Measurements from ENCODE around the gene APOH. TPM values are rescaled to one million over a fixed set of nuclear protein-coding genes. Genes with fewer than 3 reads are reported as not detected.

Gene APOH
- total and polyA plus RNA-seq, 2 of the 13 experiments (the other 11 are each of a cell fraction or from before 2014, with no cell fraction given), result 4,846 to 5,748 TPM

GRCh38 chr17:66235377-66235994, 6.3 kb upstream of the APOH start (continued):
- TF ChIP-seq ZNF317 (CRISPR knock-in tag; IDR thresholded peaks at IDR 0.05) (peak; percentile 23; the same call in 1 of the 2 replicates), KLF15 (CRISPR knock-in tag; IDR thresholded peaks at IDR 0.05; ENCODE audit: borderline replicate concordance) (no peak), NR2F2 (IDR thresholded peaks at IDR 0.05; ENCODE audit: borderline replicate concordance, low read depth) (peak; percentile 79), PLRG1 (conservative IDR thresholded peaks at IDR 0.05) (no peak), FOXP1 (IDR thresholded peaks at IDR 0.05) (peak; percentile 60; the same call in 1 of the 2 replicates), FOXP1 (CRISPR knock-in tag; IDR thresholded peaks at IDR 0.05) (peak; percentile 87), GMEB1 (CRISPR knock-in tag; IDR thresholded peaks at IDR 0.05; ENCODE audit: borderline replicate concordance) (no peak), YY1 (IDR thresholded peaks at IDR 0.05; ENCODE audit: insufficient read depth, insufficient replicate concordance, low read depth, low read length) (no peak), ZBTB40 (IDR thresholded peaks at IDR 0.05) (no peak), ZBTB40 (CRISPR knock-in tag; IDR thresholded peaks at IDR 0.05) (no peak), ZNF639 (CRISPR knock-in tag; conservative IDR thresholded peaks at IDR 0.05) (no peak), MEF2D (CRISPR knock-in tag; IDR thresholded peaks at IDR 0.05) (no peak), HMGA1 (CRISPR knock-in tag; conservative IDR thresholded peaks at IDR 0.05) (no peak), SCMH1 (CRISPR knock-in tag; IDR thresholded peaks at IDR 0.05; ENCODE audit: borderline replicate concordance) (no peak), ELF1 (CRISPR knock-in tag; IDR thresholded peaks at IDR 0.05) (no peak), ZEB1 (IDR thresholded peaks at IDR 0.05; ENCODE audit: insufficient replicate concordance, low read depth) (no peak), GPBP1L1 (CRISPR knock-in tag; IDR thresholded peaks at IDR 0.05) (no peak), ZNF776 (CRISPR knock-in tag; IDR thresholded peaks at IDR 0.05) (no peak)

Data from HepG2 (cell line).